HG03469 (cell line): ENCODE results near the gene CTRB2.
"Not testable (repeated sequence)": the region's sequence is repeated elsewhere in the genome, so short reads cannot be mapped to it uniquely, and the experiment has no call there.

Source experiments
- ATAC-seq: cut with Tn5 transposase; IDR thresholded peaks from one replicate; pipeline ENCODE4 v1.9.1; 2021; ENCODE audit warnings: mild to moderate bottlenecking, moderate library complexity, moderate number of reproducible peaks; ENCODE audit not compliant: unreplicated experiment

CTRB2 gene

DNA sequence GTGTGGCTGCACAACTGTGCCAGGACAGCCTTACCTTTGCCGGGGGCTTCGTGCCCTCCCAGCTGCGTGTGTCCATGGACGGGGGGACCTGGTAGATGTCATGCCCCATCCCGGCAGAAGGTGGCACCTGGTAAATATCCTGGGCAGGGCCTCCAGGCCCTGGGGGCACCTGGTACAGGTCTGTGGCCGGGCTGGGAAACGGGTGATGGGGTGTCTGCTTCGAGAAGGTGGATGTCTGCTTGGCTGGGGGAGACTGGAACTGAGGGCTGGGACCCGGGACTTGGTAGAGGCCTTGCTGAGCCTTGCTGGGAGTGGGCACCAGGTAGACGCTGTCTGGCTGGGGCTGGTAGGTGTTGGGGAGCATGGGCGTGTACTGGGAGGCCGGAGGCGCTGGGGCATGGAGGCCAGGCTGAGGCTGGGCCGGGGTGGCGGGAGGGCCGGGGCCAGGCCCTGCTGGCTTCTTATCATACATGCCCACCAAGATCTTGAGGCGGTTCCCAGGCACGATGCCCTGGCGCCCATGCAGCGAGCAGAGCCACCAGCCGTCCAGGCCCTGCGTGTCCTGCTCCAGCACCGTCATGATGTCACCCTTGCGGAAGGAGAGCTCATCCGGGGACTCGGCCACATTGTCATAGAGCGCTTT is 35.6 kb upstream of the CTRB2 start:
- ATAC-seq, result not testable (repeated sequence)

GRCh38 chr16:75241955-75242354 is 35.0 kb upstream of the CTRB2 start:
- ATAC-seq, result no peak

GRCh38 chr16:75241412-75241811 is 34.5 kb upstream of the CTRB2 start:
- ATAC-seq, result no peak

GRCh38 chr16:75240633-75241032 is 33.7 kb upstream of the CTRB2 start:
- not testable (repeated sequence) for ATAC-seq

DNA sequence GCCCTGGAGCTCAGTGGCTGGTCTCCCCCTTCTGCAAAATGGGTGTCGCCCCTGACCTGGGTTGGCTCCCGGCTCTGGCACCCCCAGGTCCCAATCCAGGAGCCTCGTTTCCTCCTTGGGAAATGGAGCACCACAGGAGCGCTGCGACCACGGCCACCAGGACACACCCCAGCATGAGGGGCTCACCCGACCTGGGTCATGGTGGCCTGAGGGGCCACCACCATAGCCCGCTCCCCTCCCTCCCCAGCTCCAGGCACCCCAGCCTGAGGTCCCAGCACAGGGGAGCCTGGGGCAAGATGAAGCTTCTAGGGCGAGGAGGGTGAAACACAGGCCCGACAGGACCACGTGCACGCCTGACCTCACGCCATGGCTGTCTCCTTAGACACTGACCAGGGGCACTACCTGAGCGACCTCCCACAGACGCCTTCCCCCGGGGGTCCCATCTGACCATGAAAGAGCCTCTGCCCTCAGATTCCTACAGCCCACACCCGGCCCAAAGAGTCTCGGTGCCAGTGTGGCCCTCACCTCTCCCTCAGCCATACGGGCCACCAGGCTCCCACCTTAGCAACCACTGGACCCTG is 32.7 kb upstream of the CTRB2 start:
- no peak for ATAC-seq

- no peak for ATAC-seq
Measured at GRCh38 chr16:75238853-75239541, 32.0 kb upstream of the CTRB2 start.

DNA sequence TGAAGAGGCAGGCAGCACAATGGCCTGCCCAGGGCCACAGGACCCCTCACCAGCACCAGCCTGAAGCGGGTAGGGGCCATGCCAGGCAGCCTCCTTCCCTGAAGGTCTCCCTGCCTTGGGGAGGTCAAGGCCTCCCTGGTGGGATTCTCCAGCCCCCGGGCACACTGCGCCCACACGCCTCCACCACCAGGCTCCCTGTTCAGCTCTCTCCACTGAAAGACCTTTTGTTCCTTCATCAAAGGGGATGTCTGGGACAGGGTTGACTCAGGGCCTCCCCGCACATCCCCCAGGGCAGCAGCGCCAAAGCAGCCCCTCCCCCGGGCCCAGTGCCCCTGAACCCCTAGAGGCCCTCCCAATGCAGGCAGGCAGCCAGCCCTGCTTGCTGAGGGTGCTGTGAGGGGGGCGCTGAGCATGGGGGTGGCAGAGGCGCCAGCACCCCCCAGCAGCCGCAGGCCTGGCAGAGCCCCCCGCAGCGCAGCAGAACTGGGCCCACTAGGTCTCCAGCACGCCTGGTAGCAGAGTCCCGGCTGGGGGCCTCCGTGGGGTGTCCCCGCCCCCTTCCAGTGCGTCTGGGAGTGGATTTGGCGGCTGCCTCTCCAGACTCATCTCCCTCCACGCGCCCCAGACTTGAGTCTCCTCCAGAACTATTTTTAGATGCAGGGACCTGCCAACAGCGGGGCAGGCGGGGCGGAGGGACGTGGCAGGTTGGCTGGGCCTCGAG is 31.3 kb upstream of the CTRB2 start:
- no peak for ATAC-seq

GRCh38 chr16:75237398-75238131 is 30.6 kb upstream of the CTRB2 start:
- no peak for ATAC-seq

DNA sequence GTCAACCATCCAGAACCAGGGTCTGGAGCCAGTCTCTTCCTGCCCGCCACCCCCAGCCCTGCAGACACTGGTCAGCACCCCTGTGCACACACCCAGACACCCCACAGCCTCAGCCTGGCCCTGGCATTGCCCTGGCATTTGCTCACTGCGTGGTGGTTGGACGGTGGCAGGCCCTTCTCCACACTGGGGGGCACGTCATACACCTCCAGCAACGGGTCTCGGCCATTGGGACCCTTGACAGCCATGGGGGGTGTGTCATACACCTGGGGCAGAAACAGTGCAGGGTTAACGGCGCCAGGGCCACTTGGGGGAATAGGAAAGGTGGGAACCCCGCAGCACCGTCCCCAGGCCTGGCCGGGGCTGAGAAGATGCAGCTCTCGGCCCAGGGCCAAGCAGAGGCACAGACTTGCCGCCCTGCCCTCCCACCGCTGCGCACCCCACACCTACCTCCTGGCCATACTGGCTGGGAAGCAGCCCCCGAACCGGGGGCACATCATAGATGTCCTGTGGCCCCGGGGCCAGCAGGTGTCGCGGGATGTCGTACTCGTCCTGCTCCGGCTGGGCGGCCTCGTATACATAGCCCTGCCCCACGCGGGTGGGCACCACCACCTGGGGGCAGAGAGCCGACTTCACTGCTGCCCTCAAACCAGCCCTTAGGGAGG is 29.9 kb upstream of the CTRB2 start:
- ATAC-seq, result no peak

DNA sequence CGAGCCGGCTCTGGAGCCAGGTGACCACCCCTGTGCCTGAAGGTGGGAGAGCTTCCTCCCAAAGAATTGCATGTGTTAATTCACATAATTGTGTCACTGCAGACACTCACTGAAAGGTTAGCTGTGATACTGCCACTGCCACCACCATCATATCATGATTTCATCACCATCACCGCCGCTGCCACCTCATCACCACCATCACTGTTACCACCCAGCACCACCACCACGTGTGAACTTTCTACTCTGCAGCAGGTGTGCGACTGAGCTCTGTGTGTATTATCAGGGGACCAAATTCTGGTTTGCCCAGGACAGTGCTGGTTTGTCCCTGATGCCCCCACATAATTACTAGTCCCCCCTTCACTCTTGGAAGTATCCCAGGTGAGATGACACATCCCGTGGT is 29.3 kb upstream of the CTRB2 start:
- ATAC-seq, result no peak

DNA sequence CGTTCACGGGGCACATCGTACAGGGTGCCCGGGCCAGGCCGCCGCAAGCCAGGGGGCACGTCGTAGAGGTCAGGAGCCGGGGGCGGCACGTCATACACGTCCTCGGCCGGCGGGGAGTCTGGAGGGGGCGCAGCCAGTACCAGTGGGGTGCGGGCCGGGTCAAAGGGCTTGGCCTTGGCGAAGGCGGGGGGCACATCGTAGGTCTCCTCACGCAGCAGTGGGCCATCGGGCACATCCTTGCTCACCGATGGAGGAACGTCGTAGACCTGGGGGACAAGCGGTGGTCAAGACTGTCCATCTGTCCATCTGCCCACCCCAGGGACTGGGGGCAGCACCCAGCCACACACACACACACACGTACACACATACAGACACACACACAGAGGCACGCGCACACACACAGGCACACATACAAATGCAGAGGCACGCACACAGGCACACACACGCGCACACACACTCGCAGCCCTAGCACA is 28.8 kb upstream of the CTRB2 start:
- no peak for ATAC-seq

- no peak for ATAC-seq
Measured at GRCh38 chr16:75234856-75235696, 28.1 kb upstream of the CTRB2 start.

GRCh38 chr16:75233611-75233938 is 26.6 kb upstream of the CTRB2 start:
- ATAC-seq, result no peak

DNA sequence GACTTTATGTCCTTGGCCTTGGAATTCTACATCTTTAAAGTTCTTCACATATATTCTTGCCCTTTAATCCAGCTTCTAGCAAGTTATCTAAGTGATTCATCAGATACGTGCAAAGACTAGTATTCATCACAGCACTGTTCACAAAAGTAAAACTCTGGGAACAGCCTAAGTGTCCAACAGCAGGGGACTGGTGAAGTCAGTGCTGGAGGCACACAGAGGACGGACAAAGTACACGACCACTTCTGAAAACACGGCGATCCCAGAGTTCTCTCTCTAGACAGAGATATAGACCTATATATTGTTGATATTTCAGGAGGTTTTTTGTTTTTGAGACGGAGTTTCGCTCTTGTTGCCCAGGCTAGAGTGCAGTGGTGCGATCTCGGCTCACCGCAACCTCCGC is 24.6 kb upstream of the CTRB2 start:
- ATAC-seq, result no peak

DNA sequence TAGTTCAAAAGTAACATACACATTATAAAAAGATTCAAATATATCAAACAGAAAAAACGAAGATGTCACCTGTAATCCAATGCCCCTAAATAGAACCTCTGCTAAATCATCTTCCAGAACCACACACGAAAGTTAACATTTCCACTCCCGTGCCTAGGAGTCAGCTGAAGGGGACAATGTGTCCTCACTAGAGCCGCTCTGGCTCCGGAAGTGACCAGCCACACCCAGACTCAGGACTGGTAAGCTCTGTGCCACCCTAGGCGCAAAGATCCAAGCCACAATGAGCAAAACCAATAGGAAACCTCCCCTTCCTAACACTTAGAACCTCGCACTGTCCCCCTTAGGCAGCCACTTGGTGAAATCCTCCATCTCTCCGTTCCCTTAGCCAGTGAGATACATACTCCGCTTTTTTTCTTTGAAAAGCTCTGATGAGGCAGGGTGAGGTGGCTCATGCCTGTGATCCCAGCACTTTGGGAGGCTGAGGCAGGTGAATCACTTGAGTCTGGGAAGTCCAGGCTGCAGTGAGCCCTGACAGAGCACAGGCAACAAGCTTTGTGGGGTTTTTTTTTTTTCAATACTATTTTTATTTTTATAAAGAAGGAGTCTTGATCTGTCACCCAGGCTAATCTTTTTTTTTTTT is 23.6 kb upstream of the CTRB2 start:
- no peak for ATAC-seq

DNA sequence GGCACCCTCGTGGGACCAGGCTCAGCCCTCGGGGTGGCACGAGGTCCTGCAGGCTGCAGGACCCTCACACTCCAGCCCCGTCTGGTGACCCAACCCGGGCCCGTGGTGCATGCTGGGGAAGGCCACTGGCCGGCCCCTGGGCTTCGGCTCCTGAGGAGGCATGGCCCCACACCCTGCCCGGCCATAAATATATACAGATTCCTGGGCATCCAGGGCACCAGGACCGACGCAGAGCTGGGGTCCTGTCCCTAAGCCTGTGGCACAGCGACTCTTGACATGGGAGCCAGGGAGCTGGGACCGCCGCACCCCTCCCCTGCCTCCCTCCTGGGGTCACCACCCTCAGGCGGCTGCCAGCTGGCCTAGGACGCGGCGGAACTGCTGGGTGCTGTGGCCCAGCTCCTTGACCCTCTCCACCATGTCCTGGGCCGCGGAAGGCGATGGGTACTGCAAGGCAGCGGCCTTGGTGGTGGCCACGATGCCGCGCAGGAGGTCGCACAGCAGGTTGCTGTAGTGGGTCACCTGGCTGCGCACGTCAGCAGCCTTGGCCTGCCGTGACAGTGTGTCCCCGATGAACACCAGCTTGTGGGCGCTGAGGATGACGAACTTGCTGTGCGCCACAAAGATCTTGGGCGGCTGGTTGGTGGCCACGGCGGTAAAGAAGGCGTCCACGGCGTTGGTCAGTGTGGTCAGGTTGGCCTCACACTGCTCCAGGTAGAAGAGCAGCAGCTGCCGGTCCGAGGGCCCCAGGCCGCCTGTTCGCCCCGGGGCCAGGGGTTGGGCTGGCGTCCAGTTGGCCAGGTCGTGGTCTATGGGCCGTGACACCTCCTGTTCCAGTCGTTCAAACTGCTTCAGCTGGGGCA is 22.4 kb upstream of the CTRB2 start:
- ATAC-seq, result no peak

GRCh38 chr16:75228143-75228976 is 21.4 kb upstream of the CTRB2 start:
- ATAC-seq, result no peak
